DND-41 (cell line): ENCODE measurements around the gene PRSS27.

ENCODE experiments used
- ATAC-seq: fragments of 200-7000 bp; cut with Tn5 transposase; 3 replicates; pipeline ENCODE4 v1.9.1; 2021; ENCODE audit warnings: low read depth; ENCODE audit not compliant: insufficient read depth
- DNase-seq: peaks from one replicate; pipeline ENCODE4 v3.0.0-alpha.2; 2020
- H2AFZ ChIP-seq: 2 replicates; pipeline ENCODE4 v1.6.0; 2012; ENCODE audit warnings: low read depth, low read length
- H3K27ac ChIP-seq: 2 replicates; pipeline ENCODE4 v1.5.1; 2012; ENCODE audit warnings: low read length, inconsistent platforms
- H3K27me3 ChIP-seq: fragments of 200-600 bp; sonication (generic); 2 replicates; pipeline ENCODE4 v1.6.0; 2012; ENCODE audit warnings: low read length, mild to moderate bottlenecking, inconsistent platforms; ENCODE audit not compliant: insufficient read depth, poor library complexity
- H3K36me3 ChIP-seq: 2 replicates; pipeline ENCODE4 v1.5.1; 2012; ENCODE audit warnings: low read length, inconsistent platforms; ENCODE audit not compliant: insufficient read depth
- H3K4me1 ChIP-seq: 2 replicates; pipeline ENCODE4 v1.5.1; 2012; ENCODE audit warnings: mild to moderate bottlenecking, low read length; ENCODE audit not compliant: insufficient read depth
- H3K4me2 ChIP-seq: 2 replicates; pipeline ENCODE4 v1.6.0; 2012; ENCODE audit warnings: mild to moderate bottlenecking, moderate library complexity, low read length, inconsistent platforms; ENCODE audit not compliant: insufficient read depth
- H3K4me3 ChIP-seq, 2 experiments: fragments of 200-600 bp in 1 of 2; shearing (Covaris generic) in 1 of 2; 2 replicates each; pipeline ENCODE4 v1.5.1; 2012 to 2016; ENCODE audit warnings: inconsistent platforms in 2 of 2, low read length in 2 of 2, mild to moderate bottlenecking in 2 of 2, low read depth in 1 of 2, moderate library complexity in 1 of 2
- H3K79me2 ChIP-seq: 2 replicates; pipeline ENCODE4 v1.6.0; 2012; ENCODE audit warnings: low read length, inconsistent platforms; ENCODE audit not compliant: insufficient read depth
- H3K9ac ChIP-seq: 2 replicates; pipeline ENCODE4 v1.6.0; 2012; ENCODE audit warnings: low read depth, mild to moderate bottlenecking, inconsistent platforms, low read length, moderate library complexity
- H3K9me3 ChIP-seq: 2 replicates; pipeline ENCODE4 v1.5.1; 2012; ENCODE audit warnings: low read length, moderate library complexity, mild to moderate bottlenecking, inconsistent platforms; ENCODE audit not compliant: insufficient read depth, severe bottlenecking
- H4K20me1 ChIP-seq: 2 replicates; pipeline ENCODE4 v1.6.0; 2012; ENCODE audit warnings: low read length; ENCODE audit not compliant: insufficient read depth
- CTCF ChIP-seq: IDR thresholded peaks from 2 replicates; pipeline ENCODE4 v1.5.1; 2012; ENCODE audit warnings: borderline replicate concordance, low read length, moderate library complexity, mild to moderate bottlenecking; ENCODE audit not compliant: poor library complexity, severe bottlenecking; ENCODE audit errors: extremely low read depth
- EZH2 ChIP-seq: IDR thresholded peaks from 3 replicates; pipeline ENCODE4 v1.6.1; 2012; ENCODE audit warnings: borderline replicate concordance, low read depth, mild to moderate bottlenecking, moderate library complexity, low read length, inconsistent platforms; ENCODE audit not compliant: severe bottlenecking

Gene PRSS27

DNA sequence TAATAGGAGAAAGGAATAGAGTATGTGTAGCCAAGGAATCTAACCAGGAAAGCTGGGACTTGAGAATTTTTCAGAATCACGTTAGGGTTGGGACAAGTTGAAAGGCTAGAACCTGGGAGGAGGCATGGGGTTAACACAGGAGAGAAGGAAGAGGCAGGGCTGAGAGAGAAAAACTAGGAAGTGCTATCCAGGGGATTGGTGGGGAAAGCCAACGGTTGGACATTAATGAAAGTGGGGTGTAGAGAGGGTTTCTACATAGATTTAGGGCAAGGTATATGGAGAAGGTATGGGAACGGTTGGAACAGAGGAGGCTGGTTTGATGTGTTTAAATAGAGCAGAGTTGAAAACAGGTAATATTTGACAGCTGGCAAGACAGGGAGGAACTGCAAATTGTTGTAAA, 35.1 kb upstream of the PRSS27 start:
- Histone ChIP-seq H3K9ac (peak overlapping the region; percentile 83), H3K4me1 (peaks cover 43% of the 10 kb centered on the region), H3K27ac (peak overlapping the region; percentile 18; the same call in 1 of the 2 replicates), H3K4me3 (peak overlapping the region in 1 of 2 experiments; percentile 65; a peak in 1 of 4 replicates), H2AFZ (no peak overlapping the region), H3K4me2 (peak overlapping the region; percentile 76), H4K20me1 (peaks cover 71% of the 10 kb centered on the region), H3K36me3 (peaks cover 71% of the 10 kb centered on the region), H3K27me3 (no peaks in the 10 kb centered on the region), H3K79me2 (peaks cover 96% of the 10 kb centered on the region), H3K9me3 (no peaks in the 10 kb centered on the region)
- DNase-seq (no peak), ATAC-seq (no peak)
- TF ChIP-seq CTCF = no peak
- TF ChIP-seq EZH2 = no peak

GRCh38 chr16:2753733-2754020, 33.7 kb upstream of the PRSS27 start:
- Histone ChIP-seq H4K20me1 (peaks cover 56% of the 10 kb centered on the region), H3K27ac (peak overlapping the region; percentile 93), H3K4me2 (peak overlapping the region; percentile 76), H3K9me3 (no peaks in the 10 kb centered on the region), H3K4me3 (peak overlapping the region; percentile 63 to 65), H3K79me2 (peaks cover 90% of the 10 kb centered on the region), H2AFZ (no peak overlapping the region), H3K4me1 (peaks cover 43% of the 10 kb centered on the region), H3K36me3 (peaks cover 69% of the 10 kb centered on the region), H3K27me3 (no peaks in the 10 kb centered on the region), H3K9ac (peak overlapping the region; percentile 83)
- DNase-seq (no peak), ATAC-seq (no peak)
- TF ChIP-seq EZH2 = no peak
- no peak for TF ChIP-seq CTCF

GRCh38 chr16:2752850-2753732, 33.1 kb upstream of the PRSS27 start:
- H3K9ac ChIP-seq = peak overlapping the region; percentile 83
- peak overlapping the region; percentile 72 for H2AFZ ChIP-seq
- peak overlapping the region; percentile 76 for H3K4me2 ChIP-seq
- H3K36me3 ChIP-seq = peaks cover 63% of the 10 kb centered on the region
- H3K4me3 ChIP-seq = peak overlapping the region; percentile 63 to 65
- H3K9me3 ChIP-seq = no peaks in the 10 kb centered on the region
- H4K20me1 ChIP-seq = peaks cover 51% of the 10 kb centered on the region
- H3K27me3 ChIP-seq = no peaks in the 10 kb centered on the region
- DNase-seq = peak; percentile 81
- peak; percentile 32 for ATAC-seq
- no peak for TF ChIP-seq CTCF
- peak overlapping the region; percentile 93 for H3K27ac ChIP-seq
- H3K4me1 ChIP-seq = peaks cover 43% of the 10 kb centered on the region
- H3K79me2 ChIP-seq = peaks cover 85% of the 10 kb centered on the region
